GM19395 (cell line): Measurements from ENCODE around the gene SFSWAP.
"Not testable (repeated sequence)": the region's sequence is repeated elsewhere in the genome, so short reads cannot be mapped to it uniquely, and the experiment has no call there.

Experiments
- ATAC-seq: cut with Tn5 transposase; IDR thresholded peaks from one replicate; pipeline ENCODE4 v1.9.1; 2021; ENCODE audit warnings: mild to moderate bottlenecking, moderate library complexity; ENCODE audit not compliant: unreplicated experiment

SFSWAP gene

GRCh38 chr12:131735153-131735456, 24.2 kb downstream of the SFSWAP start:
- no peak for ATAC-seq

GRCh38 chr12:131735476-131736445, 24.9 kb downstream of the SFSWAP start:
- no peak for ATAC-seq

GRCh38 chr12:131736446-131737149, 25.7 kb downstream of the SFSWAP start:
- ATAC-seq, result no peak

- ATAC-seq, result no peak
Measured at GRCh38 chr12:131737150-131737827, 26.4 kb downstream of the SFSWAP start.

- no peak for ATAC-seq
Measured at GRCh38 chr12:131738196-131738595, 27.3 kb downstream of the SFSWAP start.

- no peak for ATAC-seq
Measured at GRCh38 chr12:131740626-131741025, 29.7 kb downstream of the SFSWAP start.

GRCh38 chr12:131742761-131743160, 31.9 kb downstream of the SFSWAP start:
- not testable (repeated sequence) for ATAC-seq

GRCh38 chr12:131743410-131743809, 32.5 kb downstream of the SFSWAP start:
- ATAC-seq, result not testable (repeated sequence)

GRCh38 chr12:131743880-131744279, 33.0 kb downstream of the SFSWAP start:
- not testable (repeated sequence) for ATAC-seq

- ATAC-seq, result not testable (repeated sequence)
Measured at GRCh38 chr12:131744675-131745074, 33.8 kb downstream of the SFSWAP start.

- no peak for ATAC-seq
Measured at GRCh38 chr12:131745706-131746105, 34.8 kb downstream of the SFSWAP start.

- no peak for ATAC-seq
Measured at GRCh38 chr12:131747276-131748177, 36.6 kb downstream of the SFSWAP start.

- ATAC-seq, result no peak
Measured at GRCh38 chr12:131749618-131750315, 38.9 kb downstream of the SFSWAP start.

- no peak for ATAC-seq
Measured at GRCh38 chr12:131751335-131751734, 40.4 kb downstream of the SFSWAP start.

- no peak for ATAC-seq
Measured at GRCh38 chr12:131752451-131752850, 41.6 kb downstream of the SFSWAP start.

- no peak for ATAC-seq
Measured at GRCh38 chr12:131753005-131753404, 42.1 kb downstream of the SFSWAP start.

GRCh38 chr12:131753757-131754156, 42.9 kb downstream of the SFSWAP start:
- ATAC-seq, result no peak

- ATAC-seq, result no peak
Measured at GRCh38 chr12:131754184-131754583, 43.3 kb downstream of the SFSWAP start.

- no peak for ATAC-seq
Measured at GRCh38 chr12:131755305-131756113, 44.6 kb downstream of the SFSWAP start.
